Natural killer cell (primary cell): ENCODE data around the gene VIPR2. TPM values are rescaled to one million over a fixed set of nuclear protein-coding genes. Genes with fewer than 3 reads are reported as not detected.
"Not testable (repeated sequence)": the region's sequence is repeated elsewhere in the genome, so short reads cannot be mapped to it uniquely, and the experiment has no call there.

Experiments
- ATAC-seq, 3 donors: fragments of 150-1000 bp in 2 of 3; fragments of 200-7000 bp in 1 of 3; cut with Tn5 transposase; 1 replicate in 1 of 3; 2 replicates in 2 of 3; pipeline ENCODE4 v1.10.0; 2021; ENCODE audit warnings: mild to moderate bottlenecking in 2 of 3, moderate library complexity in 2 of 3
- DNase-seq, 2 donors: peaks; one replicate each; pipeline versions ENCODE4 v3.0.0 to v3.0.0-alpha.2; 2013 to 2021; ENCODE audit warnings: mixed read lengths in 1 of 2
- H3K27ac ChIP-seq: one replicate; pipeline ENCODE4 v1.5.1; 2013; ENCODE audit warnings: mild to moderate bottlenecking, low read length
- H3K27me3 ChIP-seq: one replicate; pipeline ENCODE4 v1.6.1; 2013; ENCODE audit warnings: low read length; ENCODE audit not compliant: control insufficient read depth, insufficient read depth
- H3K36me3 ChIP-seq: one replicate; pipeline ENCODE4 v1.6.1; 2013; ENCODE audit warnings: low read length; ENCODE audit not compliant: control insufficient read depth, insufficient read depth
- H3K4me1 ChIP-seq: one replicate; pipeline ENCODE4 v1.6.1; 2013; ENCODE audit warnings: low read length; ENCODE audit not compliant: control insufficient read depth, insufficient read depth
- H3K4me3 ChIP-seq: one replicate; pipeline ENCODE4 v1.5.1; 2013; ENCODE audit warnings: low read length
- H3K9me3 ChIP-seq: one replicate; pipeline ENCODE4 v1.6.1; 2013; ENCODE audit warnings: low read length; ENCODE audit not compliant: control insufficient read depth, insufficient read depth
- H3K27ac Mint-ChIP-seq, 2 donors: one replicate each; pipeline ENCODE4 v1.8.0; 2022; ENCODE audit warnings: mild to moderate bottlenecking in 2 of 2, mixed read lengths in 2 of 2, moderate library complexity in 1 of 2
- H3K27me3 Mint-ChIP-seq, 2 donors: one replicate each; pipeline ENCODE4 v1.8.0; 2022; ENCODE audit warnings: low read depth in 2 of 2, mixed read lengths in 2 of 2
- H3K36me3 Mint-ChIP-seq: one replicate; pipeline ENCODE4 v1.8.0; 2022; ENCODE audit warnings: mixed read lengths
- H3K4me1 Mint-ChIP-seq, 2 donors: one replicate each; pipeline ENCODE4 v1.8.0; 2022; ENCODE audit warnings: mixed read lengths in 2 of 2
- H3K4me3 Mint-ChIP-seq: one replicate; pipeline ENCODE4 v1.8.0; 2022; ENCODE audit warnings: mild to moderate bottlenecking, moderate library complexity, mixed read lengths
- H3K9me3 Mint-ChIP-seq, 2 donors: one replicate each; pipeline ENCODE4 v1.8.0; 2022; ENCODE audit warnings: mixed read lengths in 2 of 2
- CTCF ChIP-seq: fragments of 200-600 bp; IDR thresholded peaks from one replicate; pipeline ENCODE4 v1.8.0; 2022; ENCODE audit warnings: antibody characterized with exemption
- WGBS: methylation state at CpG from one replicate; pipeline ENCODE4 v1.1.7; 2013; ENCODE audit warnings: missing lambda C conversion rate; ENCODE audit not compliant: insufficient coverage; 5-methylcytosine and 5-hydroxymethylcytosine counted together
- intact Hi-C: fragments of 100-400 bp; cut with micrococcal nuclease; formaldehyde crosslinking; loops from one replicate; pipeline ENCODE4 v1.14.2; 2022
- total RNA-seq, 4 donors: library from RNA; stranded (reverse); fragments of 120-200 nt in 1 of 4; gene quantifications; one replicate each; pipeline versions ENCODE4 v1.2.3 to v1.2.4, GENCODE V29; 2013 to 2022

Gene VIPR2
- total RNA-seq, 3 donors from 2014 or later (not counting 1 experiment from before 2014, with no cell fraction given) = 2.2 to 4.9 (median 4.7) TPM

DNA sequence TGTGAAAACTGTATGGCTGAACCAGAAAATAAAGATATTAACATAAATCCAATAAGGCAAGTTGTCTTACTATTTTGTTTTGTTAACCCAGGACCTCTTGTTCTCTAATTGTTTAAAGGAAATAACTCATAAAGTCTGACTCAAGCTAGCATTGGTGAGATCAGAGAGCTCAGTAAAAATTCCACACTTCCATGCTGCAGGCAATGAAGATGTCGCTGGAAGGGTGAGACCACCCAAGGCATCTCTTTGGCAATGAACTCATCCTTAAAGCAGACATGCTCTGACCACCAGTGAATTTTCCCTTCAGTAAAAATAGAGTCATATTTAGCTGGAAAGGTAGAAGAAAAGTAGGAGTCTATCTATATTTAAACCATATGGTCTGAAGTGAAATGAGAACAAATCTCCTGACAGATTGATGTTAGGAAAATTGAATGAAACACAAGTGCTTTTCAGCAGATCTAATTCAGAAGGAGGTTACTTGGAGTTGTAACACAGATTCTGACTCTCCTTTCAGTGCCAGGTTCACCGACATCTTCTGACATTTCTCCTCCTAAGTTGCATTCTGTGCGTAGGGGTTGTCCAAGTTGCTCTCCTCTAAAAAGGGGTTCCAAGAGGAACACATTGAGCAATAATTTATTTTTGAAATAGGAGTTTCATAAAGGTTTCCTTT lies 32.8 kb upstream of the VIPR2 start:
- Histone ChIP-seq H3K4me3 (no peak overlapping the region), H3K36me3 (no peaks in the 10 kb centered on the region), H3K9me3 (peaks cover 23% of the 10 kb centered on the region), H3K27me3 (no peaks in the 10 kb centered on the region), H3K27ac (no peak overlapping the region), H3K4me1 (peaks cover 15% of the 10 kb centered on the region)
- peaks cover 36 to 40% of the 10 kb centered on the region in 2 donors for H3K4me1 Mint-ChIP-seq
- H3K27ac Mint-ChIP-seq = no peak overlapping the region
- 96% methylated on average over 3 of the region's 3 CpGs for WGBS
- intact Hi-C loops = no loop called here
- peaks cover 15% of the 10 kb centered on the region for H3K36me3 Mint-ChIP-seq
- ATAC-seq = no peak
- peaks cover 0 to 9% of the 10 kb centered on the region in 2 donors for H3K27me3 Mint-ChIP-seq
- no peak overlapping the region for H3K4me3 Mint-ChIP-seq
- DNase-seq = no peak
- TF ChIP-seq CTCF = no peak
- peaks cover 8 to 15% of the 10 kb centered on the region in 2 donors for H3K9me3 Mint-ChIP-seq

DNA sequence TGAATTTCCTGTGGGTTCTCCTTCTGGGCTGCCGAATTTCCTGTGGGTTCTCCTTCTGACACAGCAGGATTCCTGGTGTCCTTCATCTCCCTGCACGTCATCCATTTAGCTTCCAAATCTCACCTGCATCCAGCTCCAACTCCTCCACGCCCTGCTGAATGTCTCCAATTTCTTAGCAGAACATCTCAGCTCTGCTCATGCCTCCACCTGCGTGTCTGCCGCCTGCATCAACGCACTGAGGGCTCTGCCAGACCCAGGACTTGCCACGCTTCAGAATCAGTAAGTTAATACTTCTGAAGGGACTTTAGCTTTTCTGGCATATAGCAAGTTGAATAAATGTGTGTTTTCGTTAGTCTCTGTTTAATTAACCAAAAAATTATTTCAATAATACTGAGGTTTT lies 31.1 kb upstream of the VIPR2 start:
- no peak for TF ChIP-seq CTCF
- Mint-ChIP-seq H3K4me1 (peaks cover 36 to 40% of the 10 kb centered on the region in 2 donors), H3K27ac (peak overlapping the region; percentile 82 to 84), H3K36me3 (peaks cover 15% of the 10 kb centered on the region), H3K27me3 (peaks cover 0 to 9% of the 10 kb centered on the region in 2 donors), H3K9me3 (peaks cover 8 to 15% of the 10 kb centered on the region in 2 donors), H3K4me3 (peak overlapping the region; percentile 35)
- no peak overlapping the region for H3K4me3 ChIP-seq
- H3K36me3 ChIP-seq = no peaks in the 10 kb centered on the region
- peaks cover 23% of the 10 kb centered on the region for H3K9me3 ChIP-seq
- WGBS = 83% methylated on average over 7 of the region's 8 CpGs
- peaks cover 15% of the 10 kb centered on the region for H3K4me1 ChIP-seq
- no peaks in the 10 kb centered on the region for H3K27me3 ChIP-seq
- peak overlapping the region; percentile 41 for H3K27ac ChIP-seq
- intact Hi-C loops = no loop called here
- DNase-seq (peak in 1 of 2 donors; percentile 69), ATAC-seq (peak in 2 of 3 donors; percentile 38 to 50)

- intact Hi-C loops = not testable (repeated sequence)
These were observed 30.4 kb upstream of the VIPR2 start for GRCh38 chr7:159175100-159175499.

GRCh38 chr7:159172400-159172799 lies 27.7 kb upstream of the VIPR2 start:
- H3K27ac Mint-ChIP-seq = no peak overlapping the region

More at GRCh38 chr7:159175100-159175499, 30.4 kb upstream of the VIPR2 start:
- DNase-seq (peak in 1 of 2 donors; percentile 68), ATAC-seq (peak in 2 of 3 donors; percentile 44 to 52)
- not testable (repeated sequence) for H3K36me3 ChIP-seq, H3K27me3 Mint-ChIP-seq, H3K27me3 ChIP-seq, H3K4me3 Mint-ChIP-seq, H3K4me3 ChIP-seq
- Mint-ChIP-seq H3K4me1 (peaks cover 36 to 40% of the 10 kb centered on the region in 2 donors), H3K27ac (peak overlapping the region; percentile 74 to 81), H3K9me3 (peaks cover 6 to 15% of the 10 kb centered on the region in 2 donors), H3K36me3 (peaks cover 15% of the 10 kb centered on the region)
- peaks cover 15% of the 10 kb centered on the region for H3K4me1 ChIP-seq
- H3K27ac ChIP-seq = peak overlapping the region; percentile 60
- H3K9me3 ChIP-seq = peaks cover 23% of the 10 kb centered on the region
- WGBS = 13% methylated on average over 6 of the region's 6 CpGs

More at GRCh38 chr7:159172400-159172799, 27.7 kb upstream of the VIPR2 start:
- Mint-ChIP-seq H3K4me3 (no peak overlapping the region), H3K27me3 (no peaks in the 10 kb centered on the region), H3K36me3 (peaks cover 15% of the 10 kb centered on the region), H3K4me1 (peaks cover 28 to 32% of the 10 kb centered on the region in 2 donors), H3K9me3 (peaks cover 6 to 15% of the 10 kb centered on the region in 2 donors)
- Histone ChIP-seq H3K9me3 (peaks cover 23% of the 10 kb centered on the region), H3K4me1 (peaks cover 15% of the 10 kb centered on the region), H3K4me3 (no peak overlapping the region), H3K36me3 (no peaks in the 10 kb centered on the region), H3K27me3 (no peaks in the 10 kb centered on the region), H3K27ac (no peak overlapping the region)
- WGBS = 94% methylated on average over 9 of the region's 9 CpGs
- DNase-seq (no peak), ATAC-seq (no peak)
- TF ChIP-seq CTCF = no peak
- intact Hi-C loops = no loop called here
